CD4-positive, alpha-beta memory T cell (primary cell): ENCODE measurements around the gene ZNF692. TPM values are rescaled to one million over a fixed set of nuclear protein-coding genes. Genes with fewer than 3 reads are reported as not detected.
A peak's percentile ranks its signal among the peaks of the same experiment; 100 is the strongest.

Experiments used
- CTCF ChIA-PET: fragments of 350-600 bp; sonication (Branson Sonifier 250); formaldehyde crosslinking; loops from one replicate; lab custom pipeline; 2021; ENCODE audit warnings: inconsistent platforms; ENCODE audit not compliant: partially characterized antibody; lab: Charles Lee
- POLR2A ChIA-PET: fragments of 350-600 bp; sonication (Branson Sonifier 250); formaldehyde crosslinking; loops from one replicate; lab custom pipeline; 2021; ENCODE audit not compliant: partially characterized antibody; lab: Charles Lee
- DNase-seq, 5 donors: peaks; one replicate each; pipeline versions ENCODE4 v3.0.0 to v3.0.0-alpha.2; 2020 to 2022; ENCODE audit warnings: mixed read lengths in 1 of 5
- H3K27ac ChIP-seq: one replicate; pipeline ENCODE4 v1.7.0; 2013; ENCODE audit warnings: low read depth, low read length
- H3K27me3 ChIP-seq: 2 replicates; pipeline ENCODE4 v1.7.0; 2013; ENCODE audit warnings: mild to moderate bottlenecking, low read length, moderate library complexity; ENCODE audit not compliant: insufficient read depth
- H3K36me3 ChIP-seq: 2 replicates; pipeline ENCODE4 v1.7.0; 2013; ENCODE audit warnings: mild to moderate bottlenecking, low read length, moderate library complexity; ENCODE audit not compliant: insufficient read depth
- H3K4me1 ChIP-seq: 2 replicates; pipeline ENCODE4 v1.7.0; 2013; ENCODE audit warnings: mild to moderate bottlenecking, low read length, moderate library complexity; ENCODE audit not compliant: insufficient read depth
- H3K4me3 ChIP-seq, 2 donors: one replicate each; pipeline ENCODE4 v1.7.0; 2013; ENCODE audit warnings: low read length in 2 of 2, mild to moderate bottlenecking in 1 of 2
- H3K9me3 ChIP-seq, 2 donors: one replicate each; pipeline ENCODE4 v1.7.0; 2013; ENCODE audit warnings: low read length in 2 of 2, control low read depth in 1 of 2; ENCODE audit not compliant: control insufficient read depth in 1 of 2
- H3K27ac Mint-ChIP-seq, 7 donors: one replicate each; pipeline ENCODE4 v1.8.0; 2020 to 2021; ENCODE audit warnings: mixed read lengths in 7 of 7, mild to moderate bottlenecking in 6 of 7, inconsistent platforms in 3 of 7, moderate library complexity in 3 of 7
- H3K27me3 Mint-ChIP-seq, 2 donors: one replicate each; pipeline ENCODE4 v1.8.0; 2020 to 2021; ENCODE audit warnings: mixed read lengths in 2 of 2
- H3K36me3 Mint-ChIP-seq, 2 donors: one replicate each; pipeline ENCODE4 v1.8.0; 2020 to 2021; ENCODE audit warnings: mixed read lengths in 2 of 2, inconsistent platforms in 1 of 2, mild to moderate bottlenecking in 1 of 2
- H3K4me1 Mint-ChIP-seq, 4 donors: one replicate each; pipeline ENCODE4 v1.8.0; 2020 to 2021; ENCODE audit warnings: mixed read lengths in 4 of 4, mild to moderate bottlenecking in 1 of 4
- H3K4me3 Mint-ChIP-seq, 8 donors: one replicate each; pipeline ENCODE4 v1.8.0; 2020 to 2021; ENCODE audit warnings: mixed read lengths in 8 of 8, mild to moderate bottlenecking in 7 of 8, moderate library complexity in 6 of 8, inconsistent platforms in 3 of 8
- H3K9me3 Mint-ChIP-seq, 8 donors: one replicate each; pipeline ENCODE4 v1.8.0; 2020 to 2021; ENCODE audit warnings: mixed read lengths in 8 of 8, mild to moderate bottlenecking in 5 of 8, inconsistent platforms in 3 of 8, moderate library complexity in 1 of 8
- intact Hi-C: fragments of 100-400 bp; cut with micrococcal nuclease; formaldehyde crosslinking; loops from one replicate; pipeline ENCODE4 v1.15.1; 2023
- polyA plus RNA-seq, 2 donors: library from polyadenylated mRNA; unstranded; fragments of 300-500 nt; fragmentation: Illumina TruSeq; gene quantifications; one replicate each; pipeline ENCODE4 v1.2.3, GENCODE V29; 2021
- total RNA-seq, 2 experiments: library from RNA; stranded (reverse); gene quantifications; one replicate each; pipeline ENCODE4 v1.2.3, GENCODE V29; 2021

ZNF692 gene
- total and polyA plus RNA-seq, 4 experiments from 2014 or later = 10.9 to 74.8 (median 41.9) TPM

DNA sequence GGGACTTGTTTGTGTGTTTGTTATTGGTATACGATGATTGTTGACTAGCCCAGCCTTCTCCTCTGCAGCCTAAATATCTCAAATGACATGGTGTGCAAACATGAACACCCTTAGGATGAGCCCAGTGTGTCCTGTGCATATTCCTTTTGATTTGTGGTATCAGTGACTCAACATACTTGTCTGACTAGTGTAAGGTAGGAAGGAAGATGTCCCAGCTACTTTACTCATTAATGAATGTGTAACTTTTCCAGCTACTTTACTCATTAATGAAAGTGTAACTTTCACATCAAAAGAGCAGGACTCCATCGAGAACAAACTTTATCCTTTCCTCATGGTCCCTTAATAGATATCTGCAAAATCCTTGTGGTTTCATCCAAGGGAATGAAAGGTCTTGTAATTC, 2.7 kb upstream of the ZNF692 start:
- ChIA-PET POLR2A (interaction anchor here (3.0 to 9.6 kb wide), 3 partner anchors 12 to 34 kb away, joined by 23 to 210 read pairs (median 84); partner anchors contain the start of genes SH3BP5L and ZNF672), CTCF (interaction anchor here (1.2 to 2.4 kb wide), 4 partner anchors 12 to 35 kb away, joined by 3 to 6 read pairs (median 4); partner anchors contain the start of gene SH3BP5L)
- Histone ChIP-seq H3K9me3 (no peaks in the 10 kb centered on the region), H3K27ac (no peak overlapping the region), H3K27me3 (no peaks in the 10 kb centered on the region), H3K4me1 (peaks cover 50% of the 10 kb centered on the region), H3K36me3 (no peaks in the 10 kb centered on the region), H3K4me3 (no peak overlapping the region)
- DNase-seq = no peak
- intact Hi-C loops = no loop called here
- Mint-ChIP-seq H3K9me3 (peaks cover 0 to 1% (median 0%) of the 10 kb centered on the region in 8 donors), H3K27me3 (no peaks in the 10 kb centered on the region), H3K27ac (peak overlapping the region in 2 of 7 donors; percentile 58 to 76), H3K4me1 (peaks cover 34 to 68% (median 42%) of the 10 kb centered on the region in 4 donors), H3K36me3 (peaks cover 0 to 1% of the 10 kb centered on the region in 2 donors), H3K4me3 (peak overlapping the region in 5 of 8 donors; percentile 6 to 60 (median 20))

DNA sequence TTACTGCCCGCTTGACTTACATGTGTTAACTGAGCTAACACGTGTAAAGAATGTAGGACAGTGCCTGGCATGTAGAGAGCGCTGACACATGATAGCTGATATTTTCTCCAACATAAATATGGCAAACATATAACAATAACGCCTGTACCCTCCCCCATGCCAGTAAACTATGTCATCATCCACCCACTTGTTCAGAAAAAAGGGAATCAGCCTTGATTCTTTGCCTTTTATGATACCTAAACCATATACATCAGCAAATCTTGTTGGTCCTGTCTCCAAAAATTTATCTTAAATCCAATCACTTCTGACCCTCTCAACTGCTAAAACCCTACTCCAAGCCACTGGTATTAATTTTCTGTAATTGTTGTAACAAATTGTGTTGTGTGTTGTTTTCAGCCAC, 1.1 kb upstream of the ZNF692 start:
- intact Hi-C loops = no loop called here
- Histone ChIP-seq H3K27ac (no peak overlapping the region), H3K4me1 (peaks cover 50% of the 10 kb centered on the region), H3K27me3 (no peaks in the 10 kb centered on the region), H3K9me3 (no peaks in the 10 kb centered on the region), H3K4me3 (no peak overlapping the region), H3K36me3 (no peaks in the 10 kb centered on the region)
- no peak for DNase-seq
- peaks cover under 1 to 1% of the 10 kb centered on the region in 2 donors for H3K36me3 Mint-ChIP-seq
- POLR2A ChIA-PET = interaction anchor here (1.0 to 9.6 kb wide), 7 partner anchors 9 to 46 kb away, joined by 3 to 210 read pairs (median 15); partner anchors contain the start of genes PGBD2, SH3BP5L and ZNF672
- H3K27ac Mint-ChIP-seq = peak overlapping the region; percentile 88 to 98 (median 97)
- H3K4me3 Mint-ChIP-seq = peak overlapping the region; percentile 84 to 93 (median 89)
- H3K27me3 Mint-ChIP-seq = no peaks in the 10 kb centered on the region
- peaks cover 0 to 1% (median 0%) of the 10 kb centered on the region in 8 donors for H3K9me3 Mint-ChIP-seq
- H3K4me1 Mint-ChIP-seq = peaks cover 34 to 69% (median 44%) of the 10 kb centered on the region in 4 donors
- CTCF ChIA-PET = interaction anchor here (1.3 to 3.3 kb wide), 5 partner anchors 12 to 44 kb away, joined by 3 to 54 read pairs (median 12); partner anchors contain the start of genes SH3BP5L and ZNF672

DNA sequence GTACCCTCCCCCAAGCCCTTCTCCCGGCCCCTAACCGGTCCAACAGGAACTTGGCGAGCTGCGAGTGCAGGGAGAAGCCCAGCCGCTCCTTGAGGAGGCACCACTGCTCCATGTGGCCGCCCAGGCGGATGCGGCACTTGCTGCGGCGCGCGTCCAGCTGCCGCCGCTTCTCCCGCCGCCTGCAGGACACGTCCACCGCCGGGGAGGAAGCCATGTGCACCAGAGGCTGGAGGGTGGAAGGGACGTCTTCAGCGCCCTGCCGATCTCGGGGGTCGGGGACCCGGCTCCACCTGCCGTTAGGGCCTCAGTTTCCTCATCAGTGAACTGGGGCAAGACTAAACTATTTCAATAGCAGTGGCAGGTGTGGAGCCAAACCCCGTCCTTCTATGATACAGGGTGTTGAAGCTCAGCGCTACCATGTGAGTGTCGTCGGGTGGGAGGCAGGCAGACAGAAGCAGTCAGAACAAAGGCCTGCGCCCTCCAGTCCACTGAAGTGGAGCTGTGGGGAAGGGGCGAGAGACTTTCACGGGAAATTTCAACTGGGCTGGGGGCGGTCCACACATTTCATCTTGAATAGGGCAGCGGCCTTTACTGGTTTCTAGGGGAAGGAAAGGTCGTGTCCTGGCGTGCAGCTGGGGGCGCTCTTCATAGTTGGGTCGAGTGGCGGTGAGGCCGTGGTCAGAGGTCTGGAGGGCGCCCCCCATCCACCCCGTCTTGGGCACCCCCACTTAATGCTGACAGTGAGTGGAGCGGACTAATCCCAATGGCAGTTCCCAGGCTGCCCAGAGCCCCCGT, 592 bp downstream of the ZNF692 start:
- Histone ChIP-seq H3K27me3 (no peaks in the 10 kb centered on the region), H3K4me1 (peaks cover 59% of the 10 kb centered on the region), H3K36me3 (no peaks in the 10 kb centered on the region), H3K27ac (peak overlapping the region; percentile 58), H3K4me3 (peak overlapping the region; percentile 66), H3K9me3 (no peaks in the 10 kb centered on the region)
- ChIA-PET CTCF (interaction anchor here (0.7 to 3.3 kb wide), 10 partner anchors 11 to 55 kb away, joined by 3 to 54 read pairs (median 6); partner anchors contain the start of genes SH3BP5L and ZNF672), POLR2A (interaction anchor here (1.0 to 9.6 kb wide), 6 partner anchors 11 to 48 kb away, joined by 4 to 210 read pairs (median 38); partner anchors contain the start of genes PGBD2, SH3BP5L and ZNF672)
- peak in 1 of 5 donors; percentile 20 for DNase-seq
- peaks cover 37 to 57% (median 41%) of the 10 kb centered on the region in 4 donors for H3K4me1 Mint-ChIP-seq
- H3K36me3 Mint-ChIP-seq = peaks cover 5 to 6% of the 10 kb centered on the region in 2 donors
- intact Hi-C loops = no loop called here
- peaks cover 0 to 1% (median 0%) of the 10 kb centered on the region in 8 donors for H3K9me3 Mint-ChIP-seq
- no peaks in the 10 kb centered on the region for H3K27me3 Mint-ChIP-seq
- H3K4me3 Mint-ChIP-seq = peak overlapping the region; percentile 84 to 93 (median 89)
- peak overlapping the region; percentile 88 to 98 (median 97) for H3K27ac Mint-ChIP-seq

DNA sequence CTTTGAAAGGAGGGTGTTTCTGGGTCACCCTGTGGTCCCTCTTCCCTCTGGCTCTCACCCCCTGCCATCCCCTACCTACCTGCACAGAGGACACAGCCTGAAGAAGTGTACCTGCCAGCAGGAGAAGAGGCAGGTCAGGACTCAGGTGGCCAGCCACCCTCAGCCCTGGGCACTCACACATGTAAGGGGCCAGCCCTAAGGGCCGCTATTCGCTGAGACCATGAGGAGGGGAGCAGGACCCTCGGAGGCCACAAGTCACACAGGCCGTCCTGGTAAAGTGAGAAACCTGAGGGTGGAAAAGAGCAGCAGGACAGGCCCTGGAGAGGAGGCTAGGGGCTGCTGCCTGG, 1.2 kb downstream of the ZNF692 start:
- ChIA-PET POLR2A (interaction anchor here (1.0 to 9.6 kb wide), 5 partner anchors 11 to 48 kb away, joined by 4 to 210 read pairs (median 60); partner anchors contain the start of genes PGBD2, SH3BP5L and ZNF672), CTCF (interaction anchor here (0.7 to 3.3 kb wide), 7 partner anchors 15 to 56 kb away, joined by 3 to 54 read pairs (median 5); partner anchors contain the start of genes SH3BP5L and ZNF672)
- Histone ChIP-seq H3K27ac (peak overlapping the region; percentile 58), H3K27me3 (no peaks in the 10 kb centered on the region), H3K36me3 (no peaks in the 10 kb centered on the region), H3K4me1 (peaks cover 54% of the 10 kb centered on the region), H3K4me3 (peak overlapping the region; percentile 66), H3K9me3 (no peaks in the 10 kb centered on the region)
- Mint-ChIP-seq H3K36me3 (peaks cover 5 to 6% of the 10 kb centered on the region in 2 donors), H3K9me3 (no peaks in the 10 kb centered on the region), H3K4me3 (peak overlapping the region; percentile 84 to 93 (median 89)), H3K27ac (peak overlapping the region in 6 of 7 donors; percentile 64 to 98 (median 97)), H3K4me1 (peaks cover 34 to 52% (median 38%) of the 10 kb centered on the region in 4 donors), H3K27me3 (no peaks in the 10 kb centered on the region)
- no peak for DNase-seq
- intact Hi-C loops = no loop called here

DNA sequence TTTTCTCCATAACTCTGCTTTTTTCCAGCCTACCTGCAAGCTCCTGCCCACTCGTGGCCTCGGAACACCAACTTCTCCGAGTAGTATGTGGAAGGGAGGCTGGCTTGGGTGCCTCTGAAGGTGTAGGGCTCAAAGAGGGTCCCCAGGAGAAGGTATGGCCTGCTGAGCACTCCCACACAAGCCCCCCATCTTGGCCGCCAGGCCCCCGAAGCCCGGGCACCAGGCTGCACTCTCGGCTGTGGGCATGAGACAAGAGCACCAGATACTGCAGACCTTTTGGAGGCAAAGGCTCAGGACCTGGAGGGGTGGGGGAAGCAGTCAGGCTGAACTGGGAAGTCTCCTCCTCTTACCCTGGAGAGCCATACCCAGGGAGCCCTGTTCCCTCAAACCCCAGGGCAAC, 1.7 kb downstream of the ZNF692 start:
- intact Hi-C loops = no loop called here
- ChIA-PET CTCF (interaction anchor here (1.9 kb wide), 1 partner anchor 15 kb away, joined by 6 read pairs; no protein-coding TSS in a partner anchor), POLR2A (interaction anchor here (9.6 kb wide), 1 partner anchor 17 kb away, joined by 210 read pairs; the partner anchor contains the start of gene ZNF672)
- H3K36me3 ChIP-seq = no peaks in the 10 kb centered on the region
- H3K4me3 Mint-ChIP-seq = peak overlapping the region in 6 of 8 donors; percentile 58 to 93 (median 90)
- H3K27me3 ChIP-seq = no peaks in the 10 kb centered on the region
- no peaks in the 10 kb centered on the region for H3K9me3 ChIP-seq
- H3K27me3 Mint-ChIP-seq = no peaks in the 10 kb centered on the region
- H3K27ac Mint-ChIP-seq = peak overlapping the region in 5 of 7 donors; percentile 48 to 97 (median 88)
- H3K36me3 Mint-ChIP-seq = peaks cover 5 to 6% of the 10 kb centered on the region in 2 donors
- no peak overlapping the region for H3K27ac ChIP-seq
- peaks cover 28 to 47% (median 34%) of the 10 kb centered on the region in 4 donors for H3K4me1 Mint-ChIP-seq
- H3K4me1 ChIP-seq = peaks cover 49% of the 10 kb centered on the region
- H3K4me3 ChIP-seq = peak overlapping the region in 1 of 2 donors; percentile 66
- DNase-seq = no peak
- H3K9me3 Mint-ChIP-seq = no peaks in the 10 kb centered on the region

DNA sequence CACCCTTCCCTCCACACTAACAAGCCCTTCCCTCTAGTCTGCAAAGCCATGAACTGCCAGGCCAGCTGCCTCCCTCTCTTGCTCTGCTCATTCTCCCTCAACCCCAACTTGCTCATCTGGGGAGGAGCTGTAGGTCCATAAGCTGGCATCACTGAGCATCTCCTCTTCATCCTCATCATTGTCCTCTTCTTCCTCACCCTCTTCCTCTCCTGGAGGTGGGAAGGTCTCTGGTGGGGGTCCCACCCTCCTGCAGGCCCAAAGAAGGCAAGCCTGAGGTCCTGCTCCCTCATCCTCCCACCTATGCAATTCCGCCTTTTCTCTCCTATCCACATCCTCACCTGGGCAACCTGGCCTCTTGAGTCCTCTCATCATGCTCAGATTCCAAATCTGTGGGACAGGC, 2.7 kb downstream of the ZNF692 start:
- Histone ChIP-seq H3K4me1 (peaks cover 45% of the 10 kb centered on the region), H3K27ac (no peak overlapping the region), H3K27me3 (no peaks in the 10 kb centered on the region), H3K36me3 (no peaks in the 10 kb centered on the region), H3K4me3 (no peak overlapping the region), H3K9me3 (no peaks in the 10 kb centered on the region)
- no peak for DNase-seq
- Mint-ChIP-seq H3K36me3 (peaks cover 5 to 7% of the 10 kb centered on the region in 2 donors), H3K27ac (peak overlapping the region in 6 of 7 donors; percentile 53 to 88 (median 76)), H3K27me3 (no peaks in the 10 kb centered on the region), H3K9me3 (no peaks in the 10 kb centered on the region), H3K4me3 (no peak overlapping the region), H3K4me1 (peaks cover 27 to 40% (median 34%) of the 10 kb centered on the region in 4 donors)
- CTCF ChIA-PET = interaction anchor here (1.0 to 1.9 kb wide), 2 partner anchors 14 to 17 kb away, joined by 3 to 6 read pairs; no protein-coding TSS in a partner anchor
- POLR2A ChIA-PET = interaction anchor here (9.6 kb wide), 1 partner anchor 16 kb away, joined by 210 read pairs; the partner anchor contains the start of gene ZNF672
- intact Hi-C loops = no loop called here
